Ovary (tissue), 9 donors: Measurements from ENCODE around the gene SCAMP2. TPM values are rescaled to one million over a fixed set of nuclear protein-coding genes. Genes with fewer than 3 reads are reported as not detected.

Experiments used
- DNase-seq, 5 donors: peaks; one replicate each; pipeline ENCODE4 v3.0.0-alpha.2; 2019 to 2020
- H3K27ac ChIP-seq, 2 donors: fragments of 200-600 bp; one replicate each; pipeline versions ENCODE4 v1.5.1 to v1.8.0; 2019 to 2022
- H3K27me3 ChIP-seq: fragments of 200-600 bp; one replicate; pipeline ENCODE4 v1.8.0; 2022
- H3K36me3 ChIP-seq: fragments of 200-600 bp; sonication (generic); one replicate; pipeline ENCODE4 v1.5.1; 2019
- H3K4me1 ChIP-seq: one replicate; pipeline ENCODE4 v1.8.1; 2013; ENCODE audit warnings: mild to moderate bottlenecking, moderate library complexity; ENCODE audit not compliant: insufficient read depth
- H3K4me3 ChIP-seq: fragments of 200-600 bp; sonication (generic); one replicate; pipeline ENCODE4 v1.5.1; 2017
- H3K9me3 ChIP-seq, 2 donors: fragments of 200-600 bp in 1 of 2; sonication (generic) in 1 of 2; one replicate each; pipeline versions ENCODE4 v1.5.1 to v1.8.1; 2013 to 2019; ENCODE audit warnings: mild to moderate bottlenecking in 1 of 2, moderate library complexity in 1 of 2
- EP300 ChIP-seq: sonication (generic); formaldehyde crosslinking; IDR thresholded peaks from one replicate; pipeline ENCODE4 v1.6.1; 2017; ENCODE audit warnings: antibody characterized with exemption
- POLR2A ChIP-seq: fragments of 450-650 bp; IDR thresholded peaks from one replicate; pipeline ENCODE4 v1.6.1; 2017; ENCODE audit warnings: antibody characterized with exemption, mild to moderate bottlenecking, moderate library complexity
- WGBS, 3 donors: extraction: QIAGEN DNeasy Blood & Tissue Kit in 1 of 3; methylation state at CpG; one replicate each; pipeline versions ENCODE4 v1.1.5 to v1.1.7; 2013 to 2017; 5-methylcytosine and 5-hydroxymethylcytosine counted together
- intact Hi-C, 4 donors: fragments of 100-400 bp; cut with DNase I; formaldehyde crosslinking; loops; one replicate each; pipeline versions ENCODE4 v1.11.0 to v1.15.1; 2022 to 2023
- polyA plus RNA-seq, 2 donors: library from polyadenylated mRNA; stranded (reverse); fragments of 200-250 nt in 1 of 2; fragments of 350-450 nt in 1 of 2; fragmentation: Illumina TruSeq in 1 of 2; extraction: RNeasy Lipid Tissue Mini Kit (QIAGEN cat#74804) in 1 of 2; gene quantifications; one replicate each; pipeline ENCODE4 v1.2.3, GENCODE V29; 2013 to 2014
- total RNA-seq, 7 donors: library from RNA; depleted of rRNA in 2 of 7; stranded (reverse); fragments of >200 nt in 2 of 7; fragmentation: NEBNext Ultra II Directional in 3 of 7; extraction: Animal tissue kit (Norgen Biotek cat#: 25700) in 3 of 7; gene quantifications; one replicate each; pipeline versions ENCODE4 v1.1.0 to v1.2.4, GENCODE V29; 2016 to 2023
- TF ChIP-seq, protein P1 (sequence below), 3 donors: fragments of 450-650 bp in 2 of 3; fragments of 200-600 bp in 1 of 3; IDR thresholded peaks; one replicate each; pipeline versions ENCODE4 v1.5.1 to v1.8.0; 2016 to 2022; ENCODE audit warnings: antibody characterized with exemption in 3 of 3, mild to moderate bottlenecking in 1 of 3
- donor health status: DM: no; HTN: no; CAD: no; lungs with moderate emphysema.
- donor health status: DM: no; HTN: no; CAD: no.
- donor health status: Bipolar disorder and iron deficiency.
- donor health status: DM: yes; HTN: yes; CAD: no.
- donor health status: DM: no; HTN: no; CAD: no.
- donor health status: DM: yes; HTN: yes; CAD: no.

The SCAMP2 gene
- total and polyA plus RNA-seq, 9 donors: 22.9 to 65.5 (median 53.1) TPM

DNA sequence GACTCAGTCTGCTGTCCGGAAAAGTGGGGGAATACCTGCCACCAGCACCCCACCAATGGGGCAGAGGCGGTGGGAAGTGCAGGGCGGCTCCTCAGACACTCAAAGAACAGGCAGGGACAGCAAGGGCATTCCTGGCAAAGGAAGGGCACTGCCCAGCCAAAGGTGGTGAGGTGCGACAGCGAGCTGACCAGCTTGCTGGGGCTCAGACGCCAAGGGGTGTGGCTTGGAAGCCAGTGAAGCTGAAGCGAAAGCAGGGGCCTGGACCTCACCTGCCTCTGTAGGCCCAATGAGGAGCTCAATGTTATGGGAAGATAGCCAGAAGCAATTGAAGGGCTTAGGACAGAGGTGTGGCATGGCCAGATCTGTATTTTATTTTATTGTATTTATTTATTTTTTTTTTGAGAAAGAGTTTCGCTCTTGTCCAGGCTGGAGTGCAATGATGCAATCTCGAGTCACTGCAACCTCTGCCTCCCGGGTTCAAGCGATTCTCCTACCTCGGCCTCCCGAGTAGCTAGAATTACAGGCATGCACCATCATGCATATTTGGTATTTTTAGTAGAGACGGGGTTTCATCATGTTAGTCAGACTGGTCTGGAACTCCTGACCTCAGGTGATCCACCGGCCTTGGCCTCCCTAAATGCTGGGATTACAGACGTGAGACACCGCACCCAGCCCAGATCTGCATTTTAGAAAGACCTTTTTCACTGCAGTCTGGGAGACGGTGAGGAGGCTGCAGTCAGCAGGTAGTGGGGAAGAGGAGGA lies 64.9 kb downstream of the SCAMP2 start:
- no peak for DNase-seq
- TF ChIP-seq POLR2A (no peak), EP300 (no peak)
- TF ChIP-seq, protein P1, sequence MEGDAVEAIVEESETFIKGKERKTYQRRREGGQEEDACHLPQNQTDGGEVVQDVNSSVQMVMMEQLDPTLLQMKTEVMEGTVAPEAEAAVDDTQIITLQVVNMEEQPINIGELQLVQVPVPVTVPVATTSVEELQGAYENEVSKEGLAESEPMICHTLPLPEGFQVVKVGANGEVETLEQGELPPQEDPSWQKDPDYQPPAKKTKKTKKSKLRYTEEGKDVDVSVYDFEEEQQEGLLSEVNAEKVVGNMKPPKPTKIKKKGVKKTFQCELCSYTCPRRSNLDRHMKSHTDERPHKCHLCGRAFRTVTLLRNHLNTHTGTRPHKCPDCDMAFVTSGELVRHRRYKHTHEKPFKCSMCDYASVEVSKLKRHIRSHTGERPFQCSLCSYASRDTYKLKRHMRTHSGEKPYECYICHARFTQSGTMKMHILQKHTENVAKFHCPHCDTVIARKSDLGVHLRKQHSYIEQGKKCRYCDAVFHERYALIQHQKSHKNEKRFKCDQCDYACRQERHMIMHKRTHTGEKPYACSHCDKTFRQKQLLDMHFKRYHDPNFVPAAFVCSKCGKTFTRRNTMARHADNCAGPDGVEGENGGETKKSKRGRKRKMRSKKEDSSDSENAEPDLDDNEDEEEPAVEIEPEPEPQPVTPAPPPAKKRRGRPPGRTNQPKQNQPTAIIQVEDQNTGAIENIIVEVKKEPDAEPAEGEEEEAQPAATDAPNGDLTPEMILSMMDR (IDR thresholded peaks at IDR 0.05): no peak
- H3K4me1 ChIP-seq: no peaks in the 10 kb centered on the region
- no peak overlapping the region for H3K27ac ChIP-seq
- intact Hi-C loops: no loop called here
- no peaks in the 10 kb centered on the region for H3K27me3 ChIP-seq
- WGBS, 3 donors: 69 to 77% (median 69%) methylated on average over 18 of the region's 18 CpGs
- no peaks in the 10 kb centered on the region for H3K9me3 ChIP-seq
- no peak overlapping the region for H3K4me3 ChIP-seq
- H3K36me3 ChIP-seq: no peaks in the 10 kb centered on the region

DNA sequence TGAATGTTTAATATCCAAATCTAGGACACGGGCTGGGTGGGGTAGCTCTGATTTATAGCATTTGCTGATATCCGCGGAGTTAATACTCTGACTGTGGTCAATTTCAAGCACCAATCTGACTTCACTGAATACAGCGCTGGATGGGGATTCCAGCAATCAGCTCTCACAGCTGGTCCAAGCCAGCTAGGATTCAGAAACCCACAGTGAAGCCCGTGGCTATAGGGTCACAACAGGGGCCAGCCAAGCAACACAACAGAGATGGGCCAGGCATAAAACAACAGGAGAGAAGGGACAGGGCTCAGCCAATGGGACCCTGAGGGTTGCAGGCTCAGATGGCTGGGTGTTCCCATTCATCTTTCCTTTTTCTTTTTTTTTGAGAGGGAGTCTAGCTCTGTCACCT lies 65.9 kb downstream of the SCAMP2 start:
- intact Hi-C loops: no loop called here
- Histone ChIP-seq H3K27ac (no peak overlapping the region), H3K9me3 (no peaks in the 10 kb centered on the region), H3K36me3 (no peaks in the 10 kb centered on the region), H3K27me3 (no peaks in the 10 kb centered on the region), H3K4me3 (no peak overlapping the region), H3K4me1 (no peaks in the 10 kb centered on the region)
- TF ChIP-seq, protein P1 (IDR thresholded peaks at IDR 0.05): no peak
- TF ChIP-seq POLR2A: no peak
- TF ChIP-seq EP300: no peak
- no peak for DNase-seq
- 19 to 33% (median 21%) methylated on average over 5 of the region's 5 CpGs for WGBS, 3 donors

DNA sequence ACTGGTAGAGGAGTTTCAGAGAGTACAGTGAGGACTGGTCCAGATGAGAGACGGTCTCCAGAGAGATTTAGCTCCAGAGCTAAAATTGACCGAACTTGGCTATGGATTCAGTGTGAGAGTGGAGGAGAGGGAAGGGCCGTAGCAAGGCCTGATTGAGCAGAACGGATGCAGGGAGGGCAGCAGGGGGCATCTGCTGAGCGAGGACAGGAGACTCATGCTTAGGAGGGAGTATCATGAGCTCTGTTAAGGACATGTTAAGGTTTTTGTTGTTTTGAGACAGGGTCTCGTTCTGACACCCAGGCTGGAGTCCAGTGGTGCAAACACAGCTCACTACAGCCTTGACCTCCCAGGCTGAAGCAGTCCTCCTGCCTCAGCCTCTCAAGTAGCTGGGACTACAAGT lies 68.2 kb downstream of the SCAMP2 start:
- H3K36me3 ChIP-seq: no peaks in the 10 kb centered on the region
- H3K27ac ChIP-seq: no peak overlapping the region
- no peaks in the 10 kb centered on the region for H3K27me3 ChIP-seq
- H3K4me3 ChIP-seq: no peak overlapping the region
- no peak for DNase-seq
- no peak for TF ChIP-seq POLR2A
- TF ChIP-seq, protein P1 (IDR thresholded peaks at IDR 0.05): no peak
- intact Hi-C loops: no loop called here
- H3K9me3 ChIP-seq: no peaks in the 10 kb centered on the region
- 38 to 50% (median 45%) methylated on average over 6 of the region's 6 CpGs for WGBS, 3 donors
- H3K4me1 ChIP-seq: no peaks in the 10 kb centered on the region

DNA sequence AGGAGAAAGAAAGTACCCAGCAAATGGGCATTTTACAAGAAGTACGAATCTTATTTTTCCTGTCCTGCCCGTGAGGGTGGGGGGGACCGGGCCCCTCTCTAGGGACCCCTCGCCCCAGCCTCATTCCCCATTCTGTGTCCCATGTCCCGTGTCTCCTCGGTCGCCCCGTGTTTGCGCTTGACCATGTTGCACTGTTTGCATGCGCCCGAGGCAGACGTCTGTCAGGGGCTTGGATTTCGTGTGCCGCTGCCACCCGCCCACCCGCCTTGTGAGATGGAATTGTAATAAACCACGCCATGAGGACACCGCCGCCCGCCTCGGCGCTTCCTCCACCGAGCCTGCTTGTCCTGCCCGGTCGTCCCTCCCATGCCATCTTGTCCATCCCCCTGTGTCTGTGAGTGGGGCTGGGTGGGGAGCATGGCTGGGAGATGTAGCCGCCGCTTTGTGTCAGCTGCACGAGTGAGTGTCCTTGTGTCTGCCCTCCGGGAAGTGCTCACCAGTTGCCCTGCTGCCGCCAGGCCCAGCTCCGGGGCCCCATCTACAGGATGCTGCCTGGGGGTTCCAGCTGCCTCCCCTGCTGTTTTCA lies 70.2 kb downstream of the SCAMP2 start:
- Histone ChIP-seq H3K4me1 (no peaks in the 10 kb centered on the region), H3K9me3 (no peaks in the 10 kb centered on the region), H3K27ac (no peak overlapping the region), H3K4me3 (no peak overlapping the region), H3K27me3 (no peaks in the 10 kb centered on the region), H3K36me3 (no peaks in the 10 kb centered on the region)
- WGBS, 3 donors: 86 to 90% (median 89%) methylated on average over 31 of the region's 31 CpGs
- TF ChIP-seq EP300: no peak
- TF ChIP-seq, protein P1 (IDR thresholded peaks at IDR 0.05): no peak
- no peak for TF ChIP-seq POLR2A
- intact Hi-C loops: no loop called here
- DNase-seq: no peak
